ENCODE results near the gene DTNB. TPM values are rescaled to one million over a fixed set of nuclear protein-coding genes. Genes with fewer than 3 reads are reported as not detected.

DTNB gene
- polyA plus RNA-seq, 1 of the 3 experiments (the other 2 are of a cell fraction): 15.3 TPM

GRCh38 chr2:25505182-25505581 lies 168.2 kb downstream of the DTNB start (continued):
- TF ChIP-seq CTCF (IDR thresholded peaks at IDR 0.05) (no peak), NRF1 (IDR thresholded peaks at IDR 0.05; ENCODE audit: low read depth, low read length) (no peak)

DNA sequence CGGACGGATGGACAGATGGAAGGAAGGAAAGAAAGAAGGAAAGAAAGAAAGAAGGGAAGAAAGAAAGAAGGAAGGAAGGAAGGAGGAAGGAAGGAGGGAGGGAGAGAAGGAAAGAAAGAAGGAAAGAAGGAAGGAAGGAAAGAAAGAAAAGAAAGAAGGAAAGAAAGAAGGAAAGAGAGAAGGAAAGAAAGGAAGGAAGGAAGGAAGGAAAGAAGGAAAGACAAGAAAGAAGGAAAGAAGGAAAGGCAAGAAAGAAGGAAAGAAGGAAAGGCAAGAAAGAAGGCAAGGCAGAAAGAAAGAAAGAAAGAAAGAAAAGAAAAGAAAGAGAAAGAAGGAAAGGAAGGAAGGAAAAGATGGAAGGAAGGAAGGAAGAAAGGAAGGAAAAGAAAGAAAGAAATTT lies 169.1 kb downstream of the DTNB start:
- no peak overlapping the region for H3K27ac ChIP-seq (ENCODE audit: low read depth in 2 of 2, low read length in 1 of 2)
- WGBS (ENCODE audit: low lambda C conversion rate): 94% methylated on average over 2 of the region's 2 CpGs

More for the DNA sequence above, 169.1 kb downstream of the DTNB start:
- no peak overlapping the region for H3K4me2 ChIP-seq
- H3F3A ChIP-seq (replicated peaks; ENCODE audit: insufficient read depth): no peaks in the 10 kb centered on the region
- no peak overlapping the region for H2AFZ ChIP-seq (ENCODE audit: low read depth)
- ChIA-PET POLR2A (no interaction called here), CTCF (interaction anchor here (0.6 to 1.5 kb wide), 3 partner anchors 14 to 447 kb away, joined by 3 to 4 read pairs (median 4); no protein-coding TSS in a partner anchor)
- no peaks in the 10 kb centered on the region for H3K79me2 ChIP-seq (ENCODE audit: insufficient read depth)
- H3K36me3 ChIP-seq (replicated peaks in 1 of 2; ENCODE audit: control insufficient read depth in 1 of 2, insufficient read depth in 2 of 2, low read length in 1 of 2): no peaks in the 10 kb centered on the region
- no peaks in the 10 kb centered on the region for H3K4me1 ChIP-seq (ENCODE audit: control insufficient read depth in 1 of 2, insufficient read depth in 2 of 2, low read depth in 1 of 2, low read length in 1 of 2)
- no peak for DNase-seq
- H3K9me3 ChIP-seq: no peaks in the 10 kb centered on the region
- no peaks in the 10 kb centered on the region for H3K9me2 ChIP-seq
- TF ChIP-seq JUND (IDR thresholded peaks at IDR 0.05) (no peak), TAF1 (IDR thresholded peaks at IDR 0.05; ENCODE audit: borderline replicate concordance, low read depth, low read length) (no peak), NFIC (IDR thresholded peaks at IDR 0.05; ENCODE audit: borderline replicate concordance) (no peak), TEAD4 (IDR thresholded peaks at IDR 0.05; ENCODE audit: borderline replicate concordance, insufficient read depth) (no peak), CHD2 (IDR thresholded peaks at IDR 0.05; ENCODE audit: low read length, partially characterized antibody) (no peak), RXRA (IDR thresholded peaks at IDR 0.05; ENCODE audit: borderline replicate concordance, low read depth) (no peak), POLR2AphosphoS5 (IDR thresholded peaks at IDR 0.05; ENCODE audit: low read depth, low read length) (no peak), YY1 (IDR thresholded peaks at IDR 0.05; ENCODE audit: low read depth) (no peak), SIN3A (IDR thresholded peaks at IDR 0.05; ENCODE audit: borderline replicate concordance, low read depth, low read length) (no peak), MAX (IDR thresholded peaks at IDR 0.05; ENCODE audit: low read depth) (no peak), RFX5 (IDR thresholded peaks at IDR 0.05; ENCODE audit: low read length) (no peak), TCF12 (IDR thresholded peaks at IDR 0.05) (no peak), NRF1 (IDR thresholded peaks at IDR 0.05; ENCODE audit: low read depth, low read length) (no peak), FOSL2 (IDR thresholded peaks at IDR 0.05; ENCODE audit: borderline replicate concordance, low read depth) (no peak), USF1 (IDR thresholded peaks at IDR 0.05; ENCODE audit: borderline replicate concordance, low read depth) (no peak)
- TF ChIP-seq, protein P1, sequence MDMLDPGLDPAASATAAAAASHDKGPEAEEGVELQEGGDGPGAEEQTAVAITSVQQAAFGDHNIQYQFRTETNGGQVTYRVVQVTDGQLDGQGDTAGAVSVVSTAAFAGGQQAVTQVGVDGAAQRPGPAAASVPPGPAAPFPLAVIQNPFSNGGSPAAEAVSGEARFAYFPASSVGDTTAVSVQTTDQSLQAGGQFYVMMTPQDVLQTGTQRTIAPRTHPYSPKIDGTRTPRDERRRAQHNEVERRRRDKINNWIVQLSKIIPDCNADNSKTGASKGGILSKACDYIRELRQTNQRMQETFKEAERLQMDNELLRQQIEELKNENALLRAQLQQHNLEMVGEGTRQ (IDR thresholded peaks at IDR 0.05; ENCODE audit: borderline replicate concordance, low read depth, low read length): no peak
- TF ChIP-seq, protein P2, sequence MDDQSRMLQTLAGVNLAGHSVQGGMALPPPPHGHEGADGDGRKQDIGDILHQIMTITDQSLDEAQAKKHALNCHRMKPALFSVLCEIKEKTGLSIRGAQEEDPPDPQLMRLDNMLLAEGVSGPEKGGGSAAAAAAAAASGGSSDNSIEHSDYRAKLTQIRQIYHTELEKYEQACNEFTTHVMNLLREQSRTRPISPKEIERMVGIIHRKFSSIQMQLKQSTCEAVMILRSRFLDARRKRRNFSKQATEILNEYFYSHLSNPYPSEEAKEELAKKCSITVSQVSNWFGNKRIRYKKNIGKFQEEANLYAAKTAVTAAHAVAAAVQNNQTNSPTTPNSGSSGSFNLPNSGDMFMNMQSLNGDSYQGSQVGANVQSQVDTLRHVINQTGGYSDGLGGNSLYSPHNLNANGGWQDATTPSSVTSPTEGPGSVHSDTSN (IDR thresholded peaks at IDR 0.05): no peak
- TF ChIP-seq, protein P3, sequence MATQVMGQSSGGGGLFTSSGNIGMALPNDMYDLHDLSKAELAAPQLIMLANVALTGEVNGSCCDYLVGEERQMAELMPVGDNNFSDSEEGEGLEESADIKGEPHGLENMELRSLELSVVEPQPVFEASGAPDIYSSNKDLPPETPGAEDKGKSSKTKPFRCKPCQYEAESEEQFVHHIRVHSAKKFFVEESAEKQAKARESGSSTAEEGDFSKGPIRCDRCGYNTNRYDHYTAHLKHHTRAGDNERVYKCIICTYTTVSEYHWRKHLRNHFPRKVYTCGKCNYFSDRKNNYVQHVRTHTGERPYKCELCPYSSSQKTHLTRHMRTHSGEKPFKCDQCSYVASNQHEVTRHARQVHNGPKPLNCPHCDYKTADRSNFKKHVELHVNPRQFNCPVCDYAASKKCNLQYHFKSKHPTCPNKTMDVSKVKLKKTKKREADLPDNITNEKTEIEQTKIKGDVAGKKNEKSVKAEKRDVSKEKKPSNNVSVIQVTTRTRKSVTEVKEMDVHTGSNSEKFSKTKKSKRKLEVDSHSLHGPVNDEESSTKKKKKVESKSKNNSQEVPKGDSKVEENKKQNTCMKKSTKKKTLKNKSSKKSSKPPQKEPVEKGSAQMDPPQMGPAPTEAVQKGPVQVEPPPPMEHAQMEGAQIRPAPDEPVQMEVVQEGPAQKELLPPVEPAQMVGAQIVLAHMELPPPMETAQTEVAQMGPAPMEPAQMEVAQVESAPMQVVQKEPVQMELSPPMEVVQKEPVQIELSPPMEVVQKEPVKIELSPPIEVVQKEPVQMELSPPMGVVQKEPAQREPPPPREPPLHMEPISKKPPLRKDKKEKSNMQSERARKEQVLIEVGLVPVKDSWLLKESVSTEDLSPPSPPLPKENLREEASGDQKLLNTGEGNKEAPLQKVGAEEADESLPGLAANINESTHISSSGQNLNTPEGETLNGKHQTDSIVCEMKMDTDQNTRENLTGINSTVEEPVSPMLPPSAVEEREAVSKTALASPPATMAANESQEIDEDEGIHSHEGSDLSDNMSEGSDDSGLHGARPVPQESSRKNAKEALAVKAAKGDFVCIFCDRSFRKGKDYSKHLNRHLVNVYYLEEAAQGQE (IDR thresholded peaks at IDR 0.05; ENCODE audit: low read depth, low read length): no peak
- no peaks in the 10 kb centered on the region for H4K20me1 ChIP-seq (ENCODE audit: insufficient read depth)
- H3K9ac ChIP-seq: no peak overlapping the region
- no peaks in the 10 kb centered on the region for H3K27me3 ChIP-seq (ENCODE audit: insufficient read depth)
- H3K4me3 ChIP-seq (ENCODE audit: low read depth in 2 of 2, low read length in 1 of 2): no peak overlapping the region

All from SK-N-SH (cell line).